HG03469 (cell line): Measurements from ENCODE around the gene RPL12.

ENCODE experiments used
- ATAC-seq: cut with Tn5 transposase; IDR thresholded peaks from one replicate; pipeline ENCODE4 v1.9.1; 2021; ENCODE audit warnings: mild to moderate bottlenecking, moderate library complexity, moderate number of reproducible peaks; ENCODE audit not compliant: unreplicated experiment

RPL12 gene

DNA sequence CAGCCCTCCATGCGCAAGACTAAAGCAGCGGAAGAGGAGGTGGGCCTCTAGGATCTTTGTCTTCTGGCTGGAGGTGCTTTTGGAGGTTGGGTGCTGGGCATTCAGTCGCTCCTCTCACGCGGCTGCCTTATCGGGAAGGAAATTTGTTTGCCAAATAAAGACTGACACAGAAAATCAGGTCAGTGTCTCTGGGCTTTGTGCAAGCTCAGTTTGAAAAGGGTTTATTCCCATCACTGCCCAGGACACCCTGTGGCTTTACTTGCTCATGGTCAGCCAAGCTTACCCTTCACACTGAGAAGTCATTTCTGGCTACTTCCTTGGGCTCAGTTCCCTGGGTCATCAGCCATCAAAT lies 43.7 kb downstream of the RPL12 start:
- no peak for ATAC-seq

DNA sequence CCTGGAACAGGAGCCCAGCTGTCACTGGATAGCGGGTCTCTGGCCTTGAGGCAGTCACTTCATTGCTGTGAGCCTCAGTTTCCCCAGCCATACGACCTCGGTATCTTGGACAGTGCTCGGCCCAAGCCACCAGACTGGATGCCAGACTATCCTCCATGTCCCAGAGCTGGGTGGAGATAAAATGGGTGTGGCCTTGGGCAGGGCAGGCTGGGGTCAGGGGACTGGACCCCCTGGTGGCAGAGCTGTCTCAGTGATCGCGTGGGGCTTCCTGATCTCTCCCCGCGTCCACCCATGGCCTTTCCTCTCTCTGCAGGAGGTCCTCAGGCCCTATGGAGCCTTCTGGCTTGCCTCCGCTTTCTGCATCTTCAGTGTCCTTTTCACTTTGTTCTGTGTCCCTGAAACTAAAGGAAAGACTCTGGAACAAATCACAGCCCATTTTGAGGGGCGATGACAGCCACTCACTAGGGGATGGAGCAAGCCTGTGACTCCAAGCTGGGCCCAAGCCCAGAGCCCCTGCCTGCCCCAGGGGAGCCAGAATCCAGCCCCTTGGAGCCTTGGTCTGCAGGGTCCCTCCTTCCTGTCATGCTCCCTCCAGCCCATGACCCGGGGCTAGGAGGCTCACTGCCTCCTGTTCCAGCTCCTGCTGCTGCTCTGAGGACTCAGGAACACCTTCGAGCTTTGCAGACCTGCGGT lies 44.3 kb downstream of the RPL12 start:
- no peak for ATAC-seq

DNA sequence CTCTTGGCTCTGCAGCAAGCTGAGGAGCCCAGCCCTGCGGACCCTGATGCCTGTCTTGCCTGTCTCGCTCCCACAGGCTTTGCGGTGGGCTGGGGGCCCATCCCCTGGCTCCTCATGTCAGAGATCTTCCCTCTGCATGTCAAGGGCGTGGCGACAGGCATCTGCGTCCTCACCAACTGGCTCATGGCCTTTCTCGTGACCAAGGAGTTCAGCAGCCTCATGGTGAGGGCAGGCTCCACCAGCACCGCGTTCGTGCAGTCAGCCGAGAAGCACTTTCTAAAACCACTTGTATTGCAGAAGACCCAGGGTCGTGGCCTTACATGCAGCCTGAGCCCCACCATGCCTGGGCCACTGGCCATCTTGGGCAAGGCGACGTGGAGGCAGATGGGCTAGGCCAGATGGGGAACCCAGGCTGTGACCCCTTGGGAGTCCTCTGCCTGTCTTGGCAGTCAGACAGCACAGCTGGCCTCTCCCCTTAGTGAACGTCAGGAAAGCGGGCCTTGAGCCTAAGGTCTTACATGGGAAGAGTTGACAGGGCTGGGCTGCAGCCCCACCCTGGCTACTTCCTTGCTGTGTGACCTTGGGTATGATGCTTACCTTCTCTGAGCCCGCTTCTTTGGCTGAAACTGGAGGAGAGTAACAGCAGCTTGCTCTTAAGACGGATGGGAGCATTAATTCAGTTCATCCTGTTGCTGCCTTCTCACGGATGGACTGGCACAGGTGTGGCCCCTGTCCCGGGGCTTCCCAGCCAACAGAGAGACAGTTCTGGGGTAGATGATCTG lies 45.7 kb downstream of the RPL12 start:
- ATAC-seq: no peak

DNA sequence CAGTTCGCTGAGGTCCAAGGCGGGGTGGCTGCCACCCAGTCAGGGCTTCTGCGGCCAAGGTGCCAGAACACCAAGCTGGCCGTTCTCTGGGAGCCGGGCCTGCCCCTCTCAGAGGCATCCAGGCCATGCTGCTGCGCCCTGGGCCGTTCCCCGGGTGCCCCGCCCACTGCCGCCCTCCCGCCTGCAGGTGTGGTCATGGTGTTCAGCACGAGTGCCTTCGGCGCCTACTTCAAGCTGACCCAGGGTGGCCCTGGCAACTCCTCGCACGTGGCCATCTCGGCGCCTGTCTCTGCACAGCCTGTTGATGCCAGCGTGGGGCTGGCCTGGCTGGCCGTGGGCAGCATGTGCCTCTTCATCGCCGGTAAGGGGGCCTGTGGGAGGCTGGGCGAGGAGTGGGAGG lies 46.6 kb downstream of the RPL12 start:
- no peak for ATAC-seq

DNA sequence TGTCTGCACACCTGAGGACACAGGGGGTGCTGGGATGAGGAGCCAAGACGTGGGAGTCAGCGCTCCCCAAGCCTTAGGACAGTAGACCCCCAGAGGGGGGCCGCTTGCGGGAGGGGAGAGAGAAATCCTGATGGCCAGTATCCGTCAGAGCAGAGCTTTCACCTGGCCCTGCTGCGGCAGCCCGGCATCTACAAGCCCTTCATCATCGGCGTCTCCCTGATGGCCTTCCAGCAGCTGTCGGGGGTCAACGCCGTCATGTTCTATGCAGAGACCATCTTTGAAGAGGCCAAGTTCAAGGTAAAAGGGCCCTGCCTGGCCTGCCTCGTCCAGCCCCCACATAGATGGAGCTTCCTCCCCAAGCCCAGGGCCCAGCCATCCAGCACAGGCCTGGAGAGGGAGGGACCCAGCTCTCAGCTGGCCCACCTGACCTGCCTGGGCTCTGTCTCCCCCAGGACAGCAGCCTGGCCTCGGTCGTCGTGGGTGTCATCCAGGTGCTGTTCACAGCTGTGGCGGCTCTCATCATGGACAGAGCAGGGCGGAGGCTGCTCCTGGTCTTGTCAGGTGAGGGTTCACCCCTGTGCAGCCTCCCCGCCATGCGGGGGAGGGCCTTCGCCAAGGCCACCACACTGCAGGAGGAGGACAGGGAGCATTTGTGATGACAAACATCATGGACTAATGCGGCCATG lies 47.6 kb downstream of the RPL12 start:
- ATAC-seq: no peak

DNA sequence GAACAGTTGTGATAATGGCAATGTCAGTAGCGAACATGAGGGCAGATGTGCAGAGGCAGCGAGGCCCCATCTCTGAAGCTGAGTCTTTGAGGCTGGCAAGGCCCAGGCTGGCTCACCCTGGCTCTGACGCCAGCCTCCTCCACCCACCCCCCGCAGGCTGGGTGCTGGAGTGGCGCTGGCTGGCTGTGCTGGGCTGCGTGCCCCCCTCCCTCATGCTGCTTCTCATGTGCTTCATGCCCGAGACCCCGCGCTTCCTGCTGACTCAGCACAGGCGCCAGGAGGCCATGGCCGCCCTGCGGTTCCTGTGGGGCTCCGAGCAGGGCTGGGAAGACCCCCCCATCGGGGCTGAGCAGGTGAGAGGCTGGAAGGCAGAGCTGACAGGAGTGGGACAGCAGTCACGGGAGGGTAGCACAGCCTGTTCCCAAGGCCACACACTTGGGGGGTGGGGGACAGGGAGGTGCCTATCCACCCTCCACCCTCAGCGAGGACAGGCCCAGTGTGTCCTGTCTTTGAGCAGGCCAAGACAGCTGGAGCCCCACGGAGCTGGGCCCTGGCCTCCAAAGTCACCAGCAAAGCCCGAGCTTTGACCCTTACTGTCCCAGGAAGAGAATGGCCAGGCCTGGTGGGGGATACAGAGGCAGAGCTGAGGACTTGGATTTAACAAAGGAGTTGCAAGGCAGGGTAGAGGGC lies 48.7 kb downstream of the RPL12 start:
- no peak for ATAC-seq

DNA sequence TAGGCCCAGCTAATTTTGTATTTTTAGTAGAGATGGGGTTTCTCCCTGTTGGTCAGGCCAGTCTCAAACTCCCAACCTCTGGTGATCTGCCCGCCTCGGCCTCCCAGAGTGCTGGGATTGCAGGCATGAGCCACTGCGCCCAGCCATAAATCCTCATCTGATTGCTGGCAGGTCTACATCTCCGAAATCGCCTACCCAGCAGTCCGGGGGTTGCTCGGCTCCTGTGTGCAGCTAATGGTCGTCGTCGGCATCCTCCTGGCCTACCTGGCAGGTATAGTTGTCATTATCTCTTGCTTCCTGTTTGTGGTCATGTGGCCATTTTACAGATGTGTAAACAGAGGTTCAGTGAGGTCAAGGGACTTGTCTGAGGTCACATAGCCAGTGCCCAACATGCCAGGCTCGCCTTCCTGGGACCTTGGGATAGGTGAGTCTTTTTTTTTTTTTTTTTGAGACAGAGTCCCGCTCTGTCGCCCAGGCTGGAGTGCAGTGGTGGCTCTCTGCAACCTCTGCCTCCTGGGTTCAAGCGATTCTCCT lies 51.4 kb downstream of the RPL12 start:
- no peak for ATAC-seq

DNA sequence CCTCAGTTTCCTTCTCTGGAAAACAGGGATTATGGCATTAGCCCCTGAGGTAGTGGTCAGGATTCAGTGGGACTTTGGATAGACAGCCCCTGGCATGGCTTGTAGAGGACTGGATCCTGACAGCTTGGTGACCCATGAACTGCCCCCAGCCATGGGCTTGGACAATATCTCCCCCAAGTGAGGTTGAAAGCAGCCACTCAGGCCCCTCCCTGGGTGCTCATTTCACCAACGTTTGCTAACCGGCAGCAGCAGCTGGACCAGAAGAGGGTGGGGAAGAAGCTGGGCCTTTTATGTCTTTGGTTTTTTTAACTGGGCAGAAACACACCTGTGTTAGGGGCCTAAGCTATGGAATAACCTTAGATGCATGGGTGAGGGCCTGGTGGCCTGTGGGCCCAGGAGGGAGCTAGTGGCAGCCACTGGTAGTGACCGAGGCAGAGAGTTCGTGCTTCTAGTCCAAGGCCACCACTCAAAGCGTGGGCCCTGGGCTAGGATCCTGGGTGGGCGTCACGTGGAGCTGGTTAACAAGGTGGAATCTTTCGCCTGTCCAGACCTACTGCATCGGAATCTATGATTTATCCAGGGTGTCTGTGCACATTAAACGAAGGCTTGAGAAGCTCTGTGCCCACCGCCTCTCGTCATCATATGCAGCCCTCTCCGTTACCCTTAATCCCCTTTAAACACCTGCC lies 52.3 kb downstream of the RPL12 start:
- no peak for ATAC-seq

DNA sequence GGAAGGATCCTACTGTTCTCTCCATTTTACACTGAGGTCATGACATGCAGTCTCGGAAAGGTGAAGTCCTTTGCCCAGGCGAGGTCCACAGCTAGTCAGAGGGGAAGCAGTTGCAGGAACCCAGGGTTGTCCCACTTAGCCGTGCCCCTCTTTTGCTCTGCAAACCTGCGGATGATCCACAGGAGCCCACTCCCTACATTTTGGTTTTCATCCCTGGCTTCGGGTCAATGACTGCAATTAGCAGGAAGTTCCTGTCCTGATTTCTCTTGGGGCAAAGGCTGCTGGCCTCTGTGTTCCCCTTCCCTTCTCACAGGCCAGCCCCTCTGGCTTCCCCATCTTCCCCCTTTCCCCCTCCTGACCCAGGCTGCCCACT lies 52.9 kb downstream of the RPL12 start:
- ATAC-seq: no peak
